HepG2 (cell line): Measurements from ENCODE around the gene SLC27A2.

Source experiments
- MLX ChIP-seq: IDR thresholded peaks from 2 replicates; pipeline ENCODE4 v1.6.1; 2016
- NCOR1 ChIP-seq: fragments of 200-600 bp; sonication (generic); IDR thresholded peaks from 2 replicates; pipeline ENCODE4 v1.7.0; 2017; ENCODE audit warnings: antibody characterized with exemption, low read length, borderline replicate concordance
- POLR2A ChIP-seq, 2 experiments: IDR thresholded peaks; 2 replicates each; pipeline ENCODE4 v1.6.1; 2011; ENCODE audit warnings: low read depth in 2 of 2, low read length in 2 of 2, mild to moderate bottlenecking in 1 of 2, moderate library complexity in 1 of 2; ENCODE audit not compliant: insufficient read depth in 1 of 2
- RAD21 ChIP-seq: fragments of 450-650 bp; formaldehyde crosslinking; IDR thresholded peaks from 2 replicates; pipeline ENCODE4 v1.5.0; 2020; ENCODE audit warnings: mild to moderate bottlenecking
- TFAP4 ChIP-seq: sonication (generic); IDR thresholded peaks from 2 replicates; pipeline ENCODE4 v1.6.1; 2016; ENCODE audit warnings: low read depth, borderline replicate concordance

- TF ChIP-seq RAD21 (CRISPR knock-in tag): no peak
- no peak for TF ChIP-seq TFAP4
- TF ChIP-seq NCOR1: no peak
- TF ChIP-seq MLX (CRISPR knock-in tag): no peak
- TF ChIP-seq POLR2A (IDR thresholded peaks at IDR 0.05; ENCODE audit: insufficient read depth in 1 of 2, low read depth in 2 of 2, low read length in 2 of 2): no peak
These were observed 37.8 kb downstream of the SLC27A2 start for GRCh38 chr15:50219820-50220219.
